DMS 273 (cell line): ENCODE data around the gene FTSJ3.

ENCODE experiments used
- DNase-seq: peaks from one replicate; lab custom pipeline; 2025; ENCODE audit not compliant: unreplicated experiment; lab: John Stamatoyannopoulos, UW

The FTSJ3 gene

DNA sequence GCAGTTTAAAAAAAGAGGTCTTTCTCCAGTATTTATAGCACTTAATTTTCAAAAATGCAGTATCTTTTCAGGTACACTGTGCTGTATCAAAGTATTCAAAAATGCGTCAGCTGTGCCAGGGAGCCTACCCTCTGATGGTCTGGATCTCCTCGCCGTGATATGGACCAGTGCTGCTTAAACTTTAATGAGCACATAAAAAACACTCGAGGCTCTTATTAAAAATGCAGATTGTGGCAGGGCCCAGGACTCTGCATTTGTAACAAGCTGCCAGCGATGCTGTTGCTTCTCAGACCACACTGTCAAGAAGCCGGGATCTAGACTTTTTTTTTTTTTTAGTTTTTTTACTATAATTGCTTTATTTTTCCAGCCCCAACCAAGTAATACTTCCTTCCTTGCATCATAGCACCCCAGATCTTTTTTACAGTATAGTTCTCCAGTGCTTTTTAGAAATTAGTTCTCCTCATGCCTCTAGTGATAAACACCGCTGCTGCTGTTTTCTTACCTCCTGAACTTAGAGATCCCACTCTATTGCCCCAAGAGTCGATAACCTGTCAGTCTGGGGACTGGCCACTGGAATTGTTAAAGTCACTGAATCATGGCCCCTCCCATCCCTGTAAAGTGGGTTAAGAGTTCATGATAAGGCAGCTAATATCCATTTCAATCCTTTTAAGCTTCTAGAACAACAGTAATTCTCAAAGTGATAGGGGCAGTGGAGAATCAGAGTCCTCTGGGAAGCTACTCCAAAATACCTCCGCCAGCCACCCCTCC is 16.6 kb upstream of the FTSJ3 start:
- DNase-seq: no peak

GRCh38 chr17:63843387-63843888 is 16.0 kb upstream of the FTSJ3 start:
- peak; percentile 77 for DNase-seq

DNA sequence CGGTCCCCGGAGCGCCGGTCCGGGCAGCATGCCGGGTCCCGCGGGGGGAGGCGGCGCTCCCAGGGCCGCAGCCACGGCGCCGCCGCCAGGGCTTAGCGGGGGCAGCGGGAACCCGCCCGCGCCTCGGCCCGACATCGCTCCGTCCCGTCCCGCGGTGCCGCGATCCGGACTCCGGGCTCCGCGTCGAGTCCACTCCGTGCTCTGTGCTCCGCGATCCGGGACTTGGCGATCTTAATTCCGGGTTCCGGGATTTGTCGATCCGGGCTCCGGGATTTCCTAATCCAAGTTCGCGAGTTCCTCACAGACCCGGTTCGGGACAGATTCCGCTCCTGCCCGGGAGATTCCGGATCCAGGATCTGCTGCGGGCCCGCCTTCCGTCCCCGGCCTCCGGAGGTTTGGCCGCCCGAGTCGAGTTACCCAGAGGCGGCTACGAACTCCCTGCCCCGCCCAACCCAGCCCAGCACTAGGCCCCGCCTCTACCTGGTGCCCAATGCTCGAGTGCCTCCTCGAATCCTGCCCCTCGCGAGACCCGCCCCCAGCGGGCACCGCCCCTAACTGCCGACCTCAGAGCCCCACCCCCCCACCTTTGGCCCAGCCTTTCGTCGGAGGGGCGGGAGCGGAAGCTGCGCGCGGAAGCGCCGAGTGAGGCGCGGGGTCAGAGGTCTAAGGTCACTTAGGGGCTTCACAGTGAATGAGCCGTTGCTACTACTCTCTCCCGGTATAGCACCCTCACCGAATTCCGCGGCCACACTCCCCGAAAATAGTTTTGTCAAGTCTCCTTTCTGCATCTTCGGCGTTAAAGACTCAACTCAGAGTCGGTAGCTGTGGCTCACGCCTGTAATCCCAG is 15.3 kb upstream of the FTSJ3 start, which contains the start of gene SMARCD2:
SMARCD2 (minus strand) TSS at position 146 of the 847 bp plus-strand sequence; CDS start at position 135, 11 bp downstream.
- DNase-seq: peak; percentile 100

GRCh38 chr17:63842173-63842539 is 14.7 kb upstream of the FTSJ3 start:
- DNase-seq: no peak

DNA sequence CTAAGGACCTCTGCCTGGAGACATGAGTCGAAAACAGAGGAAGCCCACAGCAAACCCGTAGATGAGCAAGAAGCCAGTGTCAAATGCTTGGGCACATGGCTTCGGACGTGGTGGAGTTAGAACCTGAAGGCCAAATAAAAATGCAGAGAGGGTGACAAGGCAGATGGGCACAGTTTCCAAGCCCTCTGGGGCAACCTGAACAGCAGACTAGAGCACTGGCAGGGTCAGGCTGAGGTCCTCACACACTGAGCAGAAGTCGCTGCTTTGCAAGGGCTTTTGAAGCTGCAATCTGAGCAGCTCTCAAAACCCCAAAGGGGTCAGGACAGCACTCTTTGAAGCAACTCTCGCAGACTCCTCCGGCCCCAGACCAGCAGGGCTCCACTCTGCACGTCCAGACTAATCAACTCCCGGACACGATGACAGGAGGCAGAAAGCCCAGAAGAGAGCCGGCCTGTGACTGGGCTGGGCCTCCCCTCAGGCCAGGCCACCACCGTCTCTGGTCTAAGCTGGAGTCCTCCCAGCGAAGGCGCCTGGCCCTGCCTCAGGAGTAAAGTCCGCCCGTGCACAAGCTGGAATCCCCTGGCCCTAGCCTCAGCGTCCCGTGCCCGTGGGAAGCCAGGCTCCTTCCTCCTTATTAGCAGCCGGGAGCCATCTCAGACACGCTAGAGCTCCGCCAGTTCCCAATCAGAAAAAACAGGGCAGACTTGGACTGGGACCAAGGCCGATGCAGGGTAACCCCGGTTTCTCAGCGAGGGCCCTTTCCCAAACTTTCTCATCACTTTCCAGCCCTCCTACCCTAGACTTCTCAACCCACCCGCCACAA is 14.1 kb upstream of the FTSJ3 start:
- peak; percentile 68 for DNase-seq

DNA sequence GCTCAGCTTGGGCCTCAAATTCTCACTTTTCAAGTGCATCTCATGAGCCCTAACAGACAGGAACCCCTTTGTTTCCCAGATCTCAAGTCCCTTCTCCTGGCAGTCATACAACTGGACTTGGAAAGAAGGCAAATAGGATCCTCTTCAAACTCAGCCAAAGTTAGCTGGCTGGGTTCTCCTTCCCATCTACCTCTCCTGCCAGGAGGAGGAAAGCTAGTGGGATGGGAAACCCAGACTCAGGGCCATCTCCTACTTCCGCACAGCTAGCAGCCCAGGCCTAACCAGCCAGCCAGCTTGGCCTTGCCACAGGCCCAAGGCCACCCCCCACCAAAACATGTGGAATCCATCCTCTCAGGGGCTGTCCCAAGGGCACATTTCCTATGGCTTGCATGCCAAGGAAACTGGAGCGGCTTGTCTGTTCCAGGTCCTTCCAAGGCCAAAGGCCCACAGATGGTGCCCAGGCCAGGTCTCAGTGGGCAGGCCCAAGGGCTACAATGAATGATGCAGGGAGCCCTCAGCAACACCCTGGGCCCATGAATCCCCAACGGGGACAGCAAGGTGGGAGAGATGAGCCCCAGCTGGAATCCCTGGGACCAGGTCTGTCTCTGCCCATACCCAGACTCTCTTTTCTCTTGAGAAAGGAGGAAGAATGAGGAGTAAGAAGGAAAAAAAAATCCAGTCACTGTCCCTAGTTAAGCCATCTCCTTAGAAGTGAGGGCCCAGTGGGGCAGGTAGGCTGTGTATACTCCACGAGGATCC is 13.3 kb upstream of the FTSJ3 start:
- DNase-seq: no peak

DNA sequence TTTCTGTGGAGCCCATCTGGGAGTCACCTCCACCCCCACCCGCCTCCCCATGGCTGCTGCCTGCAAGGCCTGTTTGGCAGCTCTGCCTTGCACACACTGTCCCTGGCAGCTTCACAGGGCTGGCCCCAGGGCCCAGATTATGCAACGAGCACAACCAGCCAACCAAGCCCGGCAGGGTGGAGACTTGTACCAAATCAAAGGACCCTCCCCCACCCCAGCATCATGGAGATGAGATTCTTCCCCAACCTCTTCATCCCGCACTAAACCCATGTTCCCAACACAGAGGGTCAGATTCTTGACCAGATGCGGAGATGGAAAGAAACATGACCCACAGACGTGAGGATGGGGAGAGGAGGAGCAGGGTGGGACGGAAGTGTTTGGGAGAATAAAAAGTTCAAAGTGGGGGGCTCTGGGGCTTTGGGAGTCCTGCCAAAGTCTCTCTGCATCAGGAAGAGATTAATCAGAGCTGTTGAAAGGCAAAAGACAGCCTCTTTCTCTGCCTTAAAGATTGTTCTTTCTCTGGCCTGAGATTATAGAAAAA is 11.2 kb upstream of the FTSJ3 start:
- DNase-seq: peak; percentile 46

- no peak for DNase-seq
Measured at GRCh38 chr17:63837962-63838600, 10.6 kb upstream of the FTSJ3 start.

GRCh38 chr17:63837480-63837879 is 10.0 kb upstream of the FTSJ3 start:
- no peak for DNase-seq

DNA sequence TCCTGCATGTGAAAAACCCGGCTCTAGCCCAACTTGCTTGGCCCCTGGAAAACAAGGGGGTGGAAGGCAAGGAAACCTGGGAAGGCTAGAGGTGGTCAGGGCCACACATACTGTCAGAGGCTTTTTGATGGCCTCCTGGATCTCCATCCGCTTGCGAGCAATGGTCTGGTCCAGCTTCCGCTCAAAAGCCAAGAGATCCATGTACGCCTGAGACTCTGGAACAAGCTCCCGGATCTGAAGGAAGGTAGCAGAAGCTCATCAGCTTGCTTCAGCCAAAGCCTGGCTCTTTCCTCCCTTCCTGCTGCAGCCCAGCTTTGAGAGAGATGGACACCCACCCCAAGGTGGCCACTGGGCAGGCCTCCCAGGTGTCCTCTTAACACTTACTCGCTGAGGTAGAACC is 9.3 kb upstream of the FTSJ3 start:
- no peak for DNase-seq

DNA sequence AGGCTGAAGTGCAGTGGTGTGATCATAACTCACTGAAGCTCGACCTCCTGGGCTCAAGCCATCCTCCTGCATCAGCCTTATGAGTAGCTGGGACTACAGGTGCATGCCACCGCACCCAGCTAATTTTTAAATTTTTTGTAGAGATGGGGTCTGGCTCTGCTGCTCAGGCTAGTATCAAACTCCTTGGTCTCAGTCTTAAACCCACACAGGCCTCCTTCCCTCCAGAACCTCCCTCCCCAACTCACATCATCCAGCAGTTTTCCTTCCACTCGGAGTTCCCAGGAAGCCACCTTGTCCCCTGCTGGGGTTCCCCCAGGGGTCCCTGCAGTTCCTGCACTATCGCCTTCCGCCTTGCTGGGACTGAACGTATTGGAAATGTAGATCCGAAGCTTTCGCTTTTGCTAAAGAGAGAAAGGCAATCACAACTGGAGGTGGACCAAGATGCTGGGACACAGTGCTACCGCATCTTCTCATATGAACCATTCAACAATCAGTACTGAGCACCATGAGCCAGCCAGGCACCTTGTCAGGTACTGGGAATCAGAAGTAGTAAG is 7.8 kb upstream of the FTSJ3 start:
- DNase-seq: no peak

- DNase-seq: peak; percentile 95
Measured at GRCh38 chr17:63834431-63835166, 7.1 kb upstream of the FTSJ3 start.

GRCh38 chr17:63833741-63834373 is 6.4 kb upstream of the FTSJ3 start:
- DNase-seq: no peak

GRCh38 chr17:63833026-63833740 is 5.7 kb upstream of the FTSJ3 start:
- DNase-seq: no peak

DNA sequence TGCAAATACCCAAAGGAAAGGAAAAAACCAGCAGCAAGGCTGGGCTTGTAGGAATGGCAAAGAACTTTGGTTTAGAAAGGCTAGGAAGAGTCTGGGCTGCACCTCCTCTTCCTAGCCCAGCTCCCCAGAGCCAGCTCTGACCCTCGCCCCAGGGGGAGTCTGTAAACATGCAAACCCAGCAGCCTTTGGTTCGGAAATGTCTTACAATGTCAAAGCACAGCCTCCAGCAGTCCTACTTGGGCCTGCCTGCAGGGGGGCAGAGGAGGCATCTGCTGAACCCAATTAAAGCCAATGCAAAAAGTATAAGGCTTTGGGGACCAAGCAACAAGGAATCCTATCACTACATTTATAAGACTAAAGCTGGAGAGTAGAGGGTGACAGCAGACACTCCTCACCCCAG is 5.0 kb upstream of the FTSJ3 start:
- DNase-seq: peak; percentile 41

DNA sequence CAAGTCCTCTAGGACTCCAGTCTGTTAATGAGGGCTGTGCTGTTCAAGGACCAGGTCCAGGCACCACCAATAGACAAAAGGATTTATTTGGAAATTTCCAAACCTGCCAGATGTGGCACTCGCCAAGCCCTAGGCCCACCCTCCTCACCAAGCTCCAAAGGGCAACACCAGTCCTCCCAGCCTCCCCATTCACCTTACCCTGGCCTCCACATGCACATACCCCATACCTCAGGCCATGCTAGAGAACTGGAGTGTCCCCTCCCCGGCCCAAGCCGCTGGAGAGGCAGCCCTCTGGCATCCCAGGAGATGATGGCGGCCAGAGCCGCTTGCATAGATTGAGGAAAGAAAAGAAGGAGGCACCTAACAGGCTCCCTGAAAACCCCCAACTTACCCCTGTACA is 4.6 kb upstream of the FTSJ3 start:
- no peak for DNase-seq

DNA sequence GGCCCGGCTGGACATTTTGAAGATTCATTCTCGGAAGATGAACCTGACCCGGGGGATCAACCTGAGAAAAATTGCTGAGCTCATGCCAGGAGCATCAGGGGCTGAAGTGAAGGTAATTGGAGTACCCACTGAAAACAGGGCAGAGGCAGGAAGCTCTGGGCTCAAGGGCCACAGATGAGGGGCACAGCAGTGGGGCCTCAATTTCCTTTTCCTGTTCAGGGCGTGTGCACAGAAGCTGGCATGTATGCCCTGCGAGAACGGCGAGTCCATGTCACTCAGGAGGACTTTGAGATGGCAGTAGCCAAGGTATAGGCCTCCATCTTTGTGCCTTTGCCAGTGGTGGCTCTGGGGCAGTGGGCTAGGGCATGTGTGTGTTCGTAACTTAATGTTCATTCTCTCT is 4.0 kb upstream of the FTSJ3 start:
- no peak for DNase-seq
